Activated naive CD4-positive, alpha-beta T cell treated with anti-CD3 and anti-CD28 coated beads, Interleukin-2, amount 50 U/mL, for 72 hours (primary cell): ENCODE data around the gene SLC10A3. TPM values are rescaled to one million over a fixed set of nuclear protein-coding genes. Genes with fewer than 3 reads are reported as not detected.

Experiments
- ATAC-seq, 2 donors: fragments of 150-1000 bp; cut with Tn5 transposase; 2 replicates each; pipeline ENCODE4 v1.10.0; 2021; ENCODE audit warnings: mild to moderate bottlenecking in 2 of 2, moderate library complexity in 2 of 2
- DNase-seq, 2 donors: peaks; one replicate each; pipeline ENCODE4 v3.0.0; 2021 to 2022; ENCODE audit warnings: low spot score in 2 of 2
- H3K27ac Mint-ChIP-seq, 2 donors: one replicate each; pipeline ENCODE4 v1.8.0; 2022; ENCODE audit warnings: mild to moderate bottlenecking in 2 of 2, mixed read lengths in 2 of 2
- H3K36me3 Mint-ChIP-seq, 2 donors: one replicate each; pipeline ENCODE4 v1.8.0; 2022; ENCODE audit warnings: mixed read lengths in 2 of 2
- H3K9me3 Mint-ChIP-seq, 2 donors: one replicate each; pipeline ENCODE4 v1.8.0; 2022; ENCODE audit warnings: mixed read lengths in 2 of 2
- total RNA-seq, 2 donors: library from RNA; stranded (reverse); gene quantifications; one replicate each; pipeline ENCODE4 v1.2.3, GENCODE V29; 2022

Gene SLC10A3
- total RNA-seq, 2 donors from 2014 or later: 9.8 to 15.6 TPM

GRCh38 chrX:154460326-154460725 is 30.1 kb downstream of the SLC10A3 start:
- Mint-ChIP-seq H3K36me3 (peaks cover 5 to 7% of the 10 kb centered on the region in 2 donors), H3K27ac (no peak overlapping the region), H3K9me3 (no peaks in the 10 kb centered on the region)
- no peak for DNase-seq
- no peak for ATAC-seq

GRCh38 chrX:154459832-154460231 is 30.6 kb downstream of the SLC10A3 start:
- Mint-ChIP-seq H3K27ac (no peak overlapping the region), H3K9me3 (no peaks in the 10 kb centered on the region), H3K36me3 (peaks cover 5 to 7% of the 10 kb centered on the region in 2 donors)
- no peak for DNase-seq
- ATAC-seq: no peak

GRCh38 chrX:154458954-154459778 is 31.3 kb downstream of the SLC10A3 start:
- peaks cover 5 to 7% of the 10 kb centered on the region in 2 donors for H3K36me3 Mint-ChIP-seq
- DNase-seq (no peak), ATAC-seq (peak; percentile 39 to 48)
- H3K27ac Mint-ChIP-seq: peak overlapping the region in 1 of 2 donors; percentile 86
- no peaks in the 10 kb centered on the region for H3K9me3 Mint-ChIP-seq

GRCh38 chrX:154458116-154458953 is 32.1 kb downstream of the SLC10A3 start, which contains the start of gene PLXNA3:
PLXNA3 (plus strand) TSS chrX:154458281; CDS start chrX:154460184, 1,903 bp downstream.
- Mint-ChIP-seq H3K9me3 (no peaks in the 10 kb centered on the region), H3K27ac (peak within 1 kb of the TSS; percentile 85 to 97), H3K36me3 (peaks cover 5 to 7% of the 10 kb centered on the region in 2 donors)
- DNase-seq (peak in 1 of 2 donors; percentile 67), ATAC-seq (peak; percentile 70 to 78)

GRCh38 chrX:154457491-154458115 is 32.8 kb downstream of the SLC10A3 start:
- no peaks in the 10 kb centered on the region for H3K9me3 Mint-ChIP-seq

GRCh38 chrX:154452823-154453222 is 37.6 kb downstream of the SLC10A3 start:
- Mint-ChIP-seq H3K36me3 (peaks cover 5 to 7% of the 10 kb centered on the region in 2 donors), H3K9me3 (no peaks in the 10 kb centered on the region), H3K27ac (no peak overlapping the region)
- DNase-seq: no peak
- no peak for ATAC-seq

More at GRCh38 chrX:154457491-154458115, 32.8 kb downstream of the SLC10A3 start:
- ATAC-seq (peak; percentile 69 to 78), DNase-seq (peak in 1 of 2 donors; percentile 50)
- H3K27ac Mint-ChIP-seq: peak overlapping the region; percentile 85 to 97
- H3K36me3 Mint-ChIP-seq: peaks cover 5 to 7% of the 10 kb centered on the region in 2 donors

- H3K9me3 Mint-ChIP-seq: no peaks in the 10 kb centered on the region
- H3K36me3 Mint-ChIP-seq: peaks cover 0 to 6% of the 10 kb centered on the region in 2 donors
- DNase-seq (no peak), ATAC-seq (no peak)
- no peak overlapping the region for H3K27ac Mint-ChIP-seq
These were observed 40.1 kb downstream of the SLC10A3 start for GRCh38 chrX:154450312-154450711.

- no peak overlapping the region for H3K27ac Mint-ChIP-seq
- ATAC-seq (no peak), DNase-seq (no peak)
- H3K36me3 Mint-ChIP-seq: peaks cover 0 to 6% of the 10 kb centered on the region in 2 donors
- H3K9me3 Mint-ChIP-seq: no peaks in the 10 kb centered on the region
These were observed 40.8 kb downstream of the SLC10A3 start for GRCh38 chrX:154449618-154450017.

- Mint-ChIP-seq H3K27ac (no peak overlapping the region), H3K36me3 (peaks cover 0 to 6% of the 10 kb centered on the region in 2 donors), H3K9me3 (no peaks in the 10 kb centered on the region)
- no peak for DNase-seq
- no peak for ATAC-seq
These were observed 41.9 kb downstream of the SLC10A3 start for GRCh38 chrX:154448484-154448883.

GRCh38 chrX:154446430-154446829 is 44.0 kb downstream of the SLC10A3 start:
- ATAC-seq (no peak), DNase-seq (no peak)
- peaks cover 0 to 6% of the 10 kb centered on the region in 2 donors for H3K36me3 Mint-ChIP-seq
- peak overlapping the region; percentile 72 to 78 for H3K27ac Mint-ChIP-seq
- H3K9me3 Mint-ChIP-seq: no peaks in the 10 kb centered on the region

- ATAC-seq: no peak
- H3K36me3 Mint-ChIP-seq: peaks cover 0 to 6% of the 10 kb centered on the region in 2 donors
These were observed 44.7 kb downstream of the SLC10A3 start for GRCh38 chrX:154445776-154446175.

GRCh38 chrX:154444755-154445246 is 45.6 kb downstream of the SLC10A3 start:
- Mint-ChIP-seq H3K36me3 (peaks cover 0 to 6% of the 10 kb centered on the region in 2 donors), H3K9me3 (no peaks in the 10 kb centered on the region), H3K27ac (no peak overlapping the region)
- no peak for DNase-seq
- peak in 1 of 2 donors; percentile 2 for ATAC-seq

More at GRCh38 chrX:154445776-154446175, 44.7 kb downstream of the SLC10A3 start:
- Mint-ChIP-seq H3K27ac (peak overlapping the region in 1 of 2 donors; percentile 78), H3K9me3 (no peaks in the 10 kb centered on the region)
- DNase-seq: no peak

- ATAC-seq (peak; percentile 93 to 96), DNase-seq (peak; percentile 70)
- Mint-ChIP-seq H3K36me3 (peaks cover 0 to 6% of the 10 kb centered on the region in 2 donors), H3K27ac (peak within 1 kb of the TSS; percentile 68 to 80), H3K9me3 (no peaks in the 10 kb centered on the region)
These were observed 46.3 kb downstream of the SLC10A3 start, which contains the start of gene FAM50A for GRCh38 chrX:154443992-154444754. FAM50A (plus strand) TSS chrX:154444141; CDS start chrX:154444236, 95 bp downstream.

- peak overlapping the region; percentile 68 to 80 for H3K27ac Mint-ChIP-seq
- ATAC-seq (peak; percentile 6 to 14), DNase-seq (no peak)
- no peaks in the 10 kb centered on the region for H3K9me3 Mint-ChIP-seq
- H3K36me3 Mint-ChIP-seq: peaks cover 0 to 6% of the 10 kb centered on the region in 2 donors
These were observed 46.9 kb downstream of the SLC10A3 start for GRCh38 chrX:154443479-154443910.

- H3K36me3 Mint-ChIP-seq: peaks cover 0 to 13% of the 10 kb centered on the region in 2 donors
- H3K27ac Mint-ChIP-seq: no peak overlapping the region
- ATAC-seq (no peak), DNase-seq (no peak)
- H3K9me3 Mint-ChIP-seq: no peaks in the 10 kb centered on the region
These were observed 48.3 kb downstream of the SLC10A3 start for GRCh38 chrX:154441984-154442707.
